Measurements from ENCODE around the gene CMIP.

Gene CMIP

DNA sequence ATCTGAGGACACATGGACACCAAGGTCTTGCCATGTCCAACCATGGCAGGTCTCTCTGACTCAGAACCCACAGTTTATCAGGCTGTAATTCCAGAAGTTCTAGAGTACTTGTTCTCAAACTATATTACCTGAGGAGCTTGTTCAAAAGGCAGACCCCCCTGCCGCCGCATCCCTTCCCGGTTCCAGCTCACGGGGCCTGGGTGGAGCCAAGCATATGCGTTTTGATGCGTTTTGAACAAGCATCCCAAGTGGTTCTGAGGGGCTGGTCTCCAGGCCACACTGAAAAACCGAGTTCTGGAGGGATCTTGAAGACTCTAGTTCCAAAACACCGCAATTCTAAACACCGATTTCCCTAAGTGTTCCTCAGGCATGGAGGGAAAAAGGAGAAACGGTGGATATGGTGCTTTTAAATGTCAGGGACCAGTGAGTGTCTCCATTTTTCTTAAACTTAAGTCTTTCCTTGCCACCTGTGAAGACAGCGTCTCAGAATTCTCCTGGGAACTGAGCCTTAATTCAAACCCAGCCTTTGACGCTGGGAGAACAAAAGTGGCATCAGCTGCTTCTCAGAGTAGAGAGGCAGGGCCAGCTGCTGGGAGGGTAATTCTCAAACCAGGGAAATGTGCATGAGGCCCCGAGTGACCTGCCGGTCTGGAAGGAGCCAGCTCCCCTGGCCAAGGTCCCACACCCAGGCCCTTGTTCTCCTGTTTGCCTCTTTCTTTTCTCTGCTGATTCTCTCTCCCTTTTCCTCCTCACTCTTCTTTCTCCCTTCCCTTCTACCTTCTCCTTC is 250.1 kb downstream of the CMIP start:
- no peak for DNase-seq

DNA sequence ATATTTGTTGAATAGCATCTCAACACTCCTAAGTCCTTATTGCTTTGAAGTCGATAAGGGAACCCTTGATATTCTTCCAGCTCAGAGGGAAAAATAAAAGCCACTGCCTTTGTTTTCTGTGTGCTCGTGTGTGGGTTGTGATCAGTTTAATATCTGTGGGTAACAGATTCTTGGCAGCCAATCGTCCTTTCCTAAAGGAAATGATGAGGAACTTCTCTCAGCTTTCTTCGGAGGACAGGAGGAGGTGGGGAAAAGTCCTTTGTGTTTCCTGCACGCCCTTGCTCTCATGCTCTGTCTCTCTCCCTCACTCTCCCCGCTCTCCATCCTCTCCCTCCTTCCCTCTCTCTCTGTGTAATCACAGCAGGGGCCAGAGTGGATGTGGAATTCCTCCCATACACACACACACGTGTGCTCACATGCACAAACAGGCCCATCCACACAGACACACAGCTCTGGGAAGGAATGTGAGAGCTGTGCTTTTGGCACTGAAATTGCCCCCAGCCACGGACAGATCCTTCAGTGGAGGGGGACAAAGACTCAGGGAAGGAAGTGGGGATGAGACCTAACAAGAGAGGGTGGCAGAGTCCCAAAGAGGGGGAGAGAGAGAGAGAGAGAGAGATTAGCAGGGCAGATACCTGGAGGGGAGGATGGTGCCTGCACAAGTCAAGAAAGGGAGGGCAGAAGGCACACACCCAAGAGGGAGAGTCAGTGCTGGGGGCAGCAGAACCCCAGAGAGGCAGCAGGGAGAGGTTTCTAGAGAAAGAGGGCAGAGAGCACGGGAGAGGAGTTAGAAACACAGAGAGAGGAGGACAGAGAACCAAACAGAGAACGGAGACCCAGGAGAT is 250.9 kb downstream of the CMIP start:
- no peak for DNase-seq

DNA sequence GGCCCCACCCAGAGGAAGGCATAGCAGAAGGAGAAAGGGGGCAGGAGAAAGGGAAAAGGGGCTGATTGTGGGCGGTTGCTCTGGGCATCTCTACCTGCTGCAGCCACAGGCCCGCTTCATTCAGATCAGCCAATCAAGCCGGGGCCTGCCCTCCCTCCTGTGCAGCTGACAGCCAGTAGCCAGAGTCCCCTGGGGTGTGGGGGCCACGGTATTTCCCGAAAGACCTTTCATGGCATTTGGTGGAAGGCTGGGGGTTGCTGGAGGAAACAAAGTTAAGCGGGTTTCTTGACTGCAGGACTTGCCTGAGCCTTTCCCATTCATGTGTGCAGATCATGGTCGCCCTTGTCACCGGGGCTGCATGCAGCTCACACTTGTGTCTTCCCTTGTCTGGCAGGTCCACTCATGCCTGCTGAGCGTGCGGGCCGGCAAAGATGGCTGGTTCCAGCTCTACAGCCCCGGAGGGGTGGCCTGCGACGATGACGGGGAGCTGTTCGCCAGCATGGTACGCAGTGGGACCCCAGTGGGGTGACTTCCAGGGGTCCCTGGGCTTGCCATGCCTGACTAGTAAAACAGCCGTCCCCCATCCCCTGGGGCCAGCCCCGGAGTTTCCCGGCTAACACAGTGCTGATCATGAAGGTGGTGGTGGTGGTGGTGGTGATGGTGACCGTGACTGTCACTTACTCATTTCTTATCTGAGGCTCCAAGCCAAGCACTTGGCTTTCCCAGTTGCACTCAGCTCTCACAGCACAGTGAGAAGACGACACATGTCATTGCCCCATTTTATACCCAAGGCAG is 251.8 kb downstream of the CMIP start:
- no peak for DNase-seq

DNA sequence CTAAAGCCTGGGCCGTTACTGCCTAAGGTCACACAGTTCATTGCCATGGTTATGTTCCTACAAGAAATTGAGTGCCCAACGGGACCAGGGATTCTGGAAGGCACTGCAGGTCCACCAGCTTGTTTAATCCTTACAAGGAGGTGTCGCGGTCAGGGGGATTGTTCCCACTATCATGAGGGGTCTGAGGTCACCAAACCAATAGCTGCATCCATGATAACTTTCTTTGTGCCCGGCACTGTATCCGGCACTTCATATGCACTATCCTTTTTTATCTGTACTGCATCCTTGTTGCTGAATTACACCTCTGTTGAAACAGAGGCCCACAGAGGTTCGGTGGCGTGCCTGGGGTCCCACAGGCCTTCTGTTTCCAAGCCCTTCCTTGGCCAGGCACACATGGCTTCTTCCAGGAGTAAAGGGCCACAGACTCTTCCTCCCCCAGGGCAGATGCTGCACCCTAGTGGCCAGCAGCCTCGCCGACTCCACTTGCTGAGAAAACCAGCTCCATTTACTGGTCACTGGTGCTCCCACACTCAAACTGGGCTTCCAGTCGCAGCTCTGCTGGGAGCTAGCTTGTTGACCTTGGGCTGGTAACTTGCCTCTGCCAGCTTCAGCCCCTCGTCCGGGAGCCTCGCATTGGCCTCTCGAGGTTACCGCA is 252.5 kb downstream of the CMIP start:
- peak; percentile 36 for DNase-seq

DNA sequence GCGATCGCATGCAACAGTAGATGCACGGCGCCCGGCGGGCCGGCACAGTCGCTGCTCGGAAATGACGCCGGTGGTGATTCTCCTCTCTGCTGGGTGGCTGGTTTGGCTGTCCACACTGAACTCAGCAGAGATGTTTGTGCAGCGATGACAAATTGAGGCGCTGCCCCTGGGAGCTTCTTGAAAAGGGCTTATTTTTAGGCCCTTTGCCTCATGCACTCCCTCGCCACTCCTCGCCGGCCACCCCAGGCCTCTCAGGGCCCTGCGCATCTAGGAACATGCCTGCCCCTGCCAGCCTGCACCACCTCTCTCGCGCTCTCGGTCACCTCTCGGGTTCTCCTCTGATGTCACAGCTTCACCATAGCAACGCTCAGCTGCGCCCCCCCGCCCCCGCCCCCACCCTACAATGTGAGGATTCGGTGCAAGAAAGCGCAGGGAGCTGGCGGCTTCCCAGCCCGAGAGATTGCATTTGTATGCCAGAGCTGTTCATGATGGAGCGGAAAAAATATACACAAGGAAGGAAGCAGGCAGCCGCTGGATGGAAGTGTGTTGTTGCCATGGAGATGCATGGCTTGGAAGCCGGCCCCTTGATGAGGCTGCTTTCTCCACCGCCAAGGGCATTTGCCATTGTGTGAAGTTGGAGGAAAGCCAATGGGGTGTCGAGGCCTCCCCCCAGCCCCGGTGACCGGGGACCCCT is 253.2 kb downstream of the CMIP start:
- no peak for DNase-seq

DNA sequence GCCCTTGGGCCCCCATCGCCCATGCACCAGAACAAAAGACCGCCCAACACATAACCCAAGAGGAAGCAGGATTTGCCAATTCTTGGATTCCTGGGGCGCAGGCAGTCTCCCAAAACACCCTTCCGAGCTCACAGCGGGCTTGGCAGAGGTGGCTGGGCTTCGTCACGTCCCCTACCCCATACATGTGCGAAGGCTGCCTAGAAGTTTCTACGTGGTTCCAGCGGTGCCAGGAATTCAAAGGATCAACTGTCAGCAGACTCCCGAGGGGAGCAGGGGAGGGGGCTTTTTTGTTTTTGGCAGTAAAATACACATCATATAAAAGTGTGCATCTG is 253.7 kb downstream of the CMIP start:
- DNase-seq = no peak

DNA sequence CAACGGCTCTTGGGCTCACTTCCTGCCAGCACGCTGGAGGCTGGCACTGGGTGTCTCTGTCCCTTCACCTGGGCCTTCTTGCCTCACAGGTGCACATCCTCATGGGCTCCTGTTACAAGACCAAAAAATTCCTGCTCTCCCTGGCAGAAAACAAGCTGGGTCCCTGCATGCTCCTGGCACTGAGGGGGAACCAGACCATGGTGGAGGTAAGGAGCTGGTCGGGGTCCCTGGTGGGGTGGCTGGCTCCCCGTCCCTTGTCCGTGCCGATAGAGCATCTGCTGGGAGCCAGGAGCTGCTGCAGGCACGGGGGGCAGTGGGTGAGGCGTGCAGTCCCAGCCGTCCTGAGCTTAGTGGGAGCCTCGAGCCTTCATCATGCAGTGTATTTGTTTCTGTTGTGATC is 255.0 kb downstream of the CMIP start:
- no peak for DNase-seq

DNA sequence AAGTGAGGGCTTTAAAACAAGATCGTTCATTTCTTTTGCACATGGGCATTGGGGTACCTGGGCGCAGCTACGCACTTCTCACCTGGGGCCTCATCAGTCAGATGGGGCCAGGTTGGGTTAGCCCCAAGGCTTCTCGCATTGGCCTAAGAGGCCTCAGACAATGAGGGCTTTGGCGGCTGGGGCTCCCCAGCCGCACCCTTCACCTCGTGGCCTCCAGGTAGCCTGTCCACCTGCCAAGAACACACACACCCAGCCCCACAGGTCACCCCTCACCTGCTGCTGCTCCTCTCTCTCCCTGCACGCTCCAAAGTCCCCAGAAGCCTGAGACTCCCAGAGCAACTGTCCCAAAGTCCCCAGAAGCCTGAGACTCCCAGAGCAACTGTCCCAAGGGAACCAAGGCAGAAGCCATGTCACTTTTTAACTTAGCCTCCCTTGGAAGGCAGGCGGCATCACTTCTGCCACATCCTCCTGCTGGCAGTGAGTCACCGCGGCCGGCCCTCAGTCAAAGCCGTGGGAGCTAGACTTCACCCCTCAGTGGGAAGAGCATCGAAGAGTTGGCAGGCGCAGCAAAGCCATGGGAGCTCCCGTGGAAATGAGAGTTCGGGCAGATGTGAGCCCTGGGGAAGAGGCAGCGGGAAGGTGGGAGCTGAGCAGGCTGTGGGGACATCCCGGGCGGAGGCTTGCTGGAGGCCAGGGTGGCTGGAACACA is 255.6 kb downstream of the CMIP start:
- peak; percentile 21 for DNase-seq

DNA sequence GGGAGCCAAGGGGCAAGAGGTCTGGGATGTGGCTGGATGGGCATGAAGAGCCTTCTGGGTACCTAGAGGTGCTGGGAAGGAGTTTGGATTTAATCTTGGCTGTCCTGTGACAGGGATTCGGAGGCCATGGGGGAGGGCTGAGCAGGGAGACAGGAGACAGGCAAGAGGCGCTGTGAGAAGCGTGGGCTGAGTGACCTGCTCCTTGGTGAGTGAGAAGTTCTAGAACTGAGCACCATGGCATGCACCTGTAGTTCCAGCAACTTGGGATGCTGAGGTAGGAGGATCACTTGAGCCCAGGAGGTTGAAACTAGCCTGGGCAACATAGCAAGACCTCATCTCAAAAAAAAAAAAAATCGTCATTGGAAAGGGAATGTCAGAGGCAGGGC is 256.2 kb downstream of the CMIP start:
- DNase-seq = no peak

DNA sequence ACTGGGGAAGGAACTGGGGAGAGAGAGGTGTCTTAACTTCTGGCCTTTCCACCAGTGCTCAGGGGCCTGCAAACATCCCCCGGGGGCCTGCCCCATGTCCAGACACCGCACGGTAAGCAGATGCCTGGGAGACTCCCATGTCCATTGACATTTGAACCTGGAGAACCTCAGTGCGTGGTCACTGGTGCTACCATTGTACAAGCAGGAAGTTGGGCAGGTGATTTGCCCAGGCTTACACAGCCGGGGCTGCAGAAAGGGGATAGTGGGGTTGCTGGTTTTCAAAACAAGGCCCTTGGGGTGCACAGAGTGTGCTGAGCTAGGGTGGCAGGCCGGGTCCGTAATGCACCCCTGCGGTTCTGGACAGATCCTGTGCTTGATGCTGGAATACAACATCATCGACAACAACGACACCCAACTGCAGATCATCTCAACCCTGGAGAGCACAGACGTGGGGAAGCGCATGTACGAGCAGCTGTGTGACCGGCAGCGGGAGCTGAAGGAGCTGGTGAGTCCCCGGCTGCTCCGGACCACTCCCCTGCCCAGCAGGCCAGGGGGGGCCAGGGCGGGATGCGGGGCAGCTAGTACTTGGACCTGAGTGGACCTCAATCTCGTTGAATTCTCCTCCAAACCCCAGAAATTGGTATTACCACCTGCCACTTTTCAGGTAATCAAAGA is 256.8 kb downstream of the CMIP start:
- no peak for DNase-seq

DNA sequence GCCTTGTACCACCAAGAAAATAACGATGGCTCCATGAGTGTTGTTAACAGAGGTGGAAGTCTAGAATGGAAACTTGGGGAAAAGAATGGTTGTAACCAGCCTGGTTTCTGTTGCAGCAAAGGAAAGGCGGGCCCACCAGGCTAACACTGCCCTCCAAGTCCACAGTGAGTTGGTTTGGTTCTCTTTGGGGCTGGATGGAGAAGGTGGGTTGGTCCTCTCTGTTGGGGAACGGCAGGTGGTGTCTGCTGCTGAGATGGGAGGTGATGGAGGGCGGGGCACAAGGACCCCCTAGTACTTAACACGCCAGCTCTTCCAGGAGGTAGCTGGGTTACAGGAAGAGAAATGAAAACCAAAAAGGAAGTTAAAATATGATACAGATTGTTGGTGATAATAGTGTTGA is 257.9 kb downstream of the CMIP start:
- DNase-seq = no peak

DNA sequence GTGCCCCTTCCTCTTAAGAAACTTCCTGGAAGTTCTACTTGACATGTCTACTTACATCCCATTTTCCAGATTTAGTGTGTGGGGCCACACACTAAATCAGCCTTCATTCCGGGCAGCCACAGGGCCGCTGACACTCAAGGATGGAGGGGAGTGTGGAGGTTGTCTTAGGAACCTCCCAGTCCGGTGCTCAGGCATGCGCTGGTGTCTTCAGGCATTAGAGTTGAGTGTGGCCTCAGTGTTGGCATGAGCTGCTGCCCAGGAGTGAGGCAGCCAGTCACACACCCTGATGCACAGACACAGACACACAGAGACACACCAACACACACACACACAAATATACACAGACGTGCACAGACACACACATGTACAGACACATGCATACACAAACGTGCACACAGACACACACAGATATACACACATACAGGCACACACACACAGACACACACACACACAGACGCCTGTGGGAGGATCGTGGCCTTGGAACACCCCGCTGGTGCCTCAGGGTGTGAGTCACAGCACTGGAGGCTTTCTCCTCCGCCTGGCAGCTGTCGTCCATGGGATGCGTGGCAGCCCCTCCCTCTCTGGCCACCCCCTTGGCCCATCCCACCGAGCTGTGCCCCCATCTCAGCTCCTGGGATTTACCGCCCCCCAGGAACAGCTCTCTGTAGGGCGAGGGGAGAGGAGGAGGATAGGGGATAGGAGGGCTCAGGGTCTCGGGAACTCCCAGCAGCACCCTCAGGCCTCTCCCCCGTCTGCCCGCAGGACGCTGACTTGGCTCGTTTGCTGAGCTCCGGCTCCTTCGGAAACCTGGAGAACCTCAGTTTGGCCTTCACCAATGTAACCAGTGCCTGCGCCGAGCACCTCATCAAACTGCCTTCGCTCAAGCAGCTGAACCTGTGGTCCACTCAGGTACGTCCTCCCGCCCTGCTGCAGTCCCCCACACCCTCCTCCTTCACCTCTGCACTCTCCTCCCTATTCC is 258.9 kb downstream of the CMIP start:
- peak; percentile 91 for DNase-seq

DNA sequence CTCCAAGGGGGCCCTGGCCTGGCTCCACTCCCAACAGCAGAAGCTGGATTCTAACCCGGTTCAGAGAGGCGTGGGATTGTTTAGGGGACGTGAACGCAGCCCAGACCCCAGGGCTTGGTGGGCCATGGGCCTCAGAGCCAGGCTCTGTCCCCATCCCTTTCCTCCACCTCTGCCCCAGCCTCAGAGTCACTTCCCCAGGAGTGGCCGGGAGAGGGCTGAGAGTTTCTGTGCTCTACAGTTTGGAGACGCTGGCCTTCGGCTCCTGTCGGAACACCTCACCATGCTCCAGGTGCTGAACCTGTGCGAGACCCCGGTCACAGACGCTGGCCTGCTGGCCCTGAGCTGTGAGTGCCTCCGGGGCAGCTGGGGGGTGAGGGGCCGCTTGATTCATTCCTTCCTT is 260.7 kb downstream of the CMIP start:
- DNase-seq = no peak

DNA sequence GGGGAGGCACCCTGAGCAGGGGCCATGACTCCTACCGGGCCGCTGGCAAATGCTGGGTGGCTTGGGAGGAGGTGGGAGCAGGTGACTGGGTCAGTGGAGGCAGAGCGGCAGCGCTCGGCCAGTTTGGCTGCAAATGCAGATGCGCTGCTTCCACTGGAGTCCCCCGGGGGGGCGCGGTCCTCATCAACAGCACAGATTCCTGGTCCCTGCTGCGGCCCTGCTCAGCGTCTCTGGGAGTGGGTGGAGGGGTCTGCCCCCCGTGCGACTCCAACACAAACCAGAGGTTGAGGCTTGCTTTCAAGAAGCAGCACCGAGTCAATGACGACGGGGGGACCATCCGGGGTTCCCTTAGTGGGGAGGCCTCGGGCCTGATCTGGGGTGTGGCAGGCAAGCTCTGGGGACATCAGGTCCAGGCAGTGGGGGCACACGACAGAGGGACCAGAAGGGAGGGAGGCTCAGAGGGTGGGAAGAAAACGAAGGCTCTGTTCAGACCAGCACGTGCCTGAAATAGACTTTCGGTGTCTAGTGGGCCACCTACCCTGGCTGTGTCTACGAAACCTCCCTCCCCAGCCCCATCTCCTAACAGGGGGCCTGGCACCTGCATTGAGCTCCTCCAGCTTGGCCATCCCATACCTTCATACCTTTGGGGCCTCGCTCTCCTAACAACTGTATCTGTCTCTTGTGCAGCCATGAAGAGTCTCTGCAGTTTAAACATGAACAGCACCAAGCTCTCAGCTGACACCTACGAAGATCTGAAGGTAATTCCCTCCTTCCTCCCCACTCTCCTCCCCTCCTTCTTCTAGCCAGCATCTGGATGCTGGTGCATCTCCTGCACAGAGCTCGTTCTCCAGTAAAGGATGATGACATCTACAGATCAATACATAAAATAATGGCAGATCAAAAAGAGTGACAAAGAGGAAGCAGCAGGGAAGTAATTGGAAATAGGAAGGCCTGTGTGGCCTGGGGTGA is 262.0 kb downstream of the CMIP start:
- no peak for DNase-seq

DNA sequence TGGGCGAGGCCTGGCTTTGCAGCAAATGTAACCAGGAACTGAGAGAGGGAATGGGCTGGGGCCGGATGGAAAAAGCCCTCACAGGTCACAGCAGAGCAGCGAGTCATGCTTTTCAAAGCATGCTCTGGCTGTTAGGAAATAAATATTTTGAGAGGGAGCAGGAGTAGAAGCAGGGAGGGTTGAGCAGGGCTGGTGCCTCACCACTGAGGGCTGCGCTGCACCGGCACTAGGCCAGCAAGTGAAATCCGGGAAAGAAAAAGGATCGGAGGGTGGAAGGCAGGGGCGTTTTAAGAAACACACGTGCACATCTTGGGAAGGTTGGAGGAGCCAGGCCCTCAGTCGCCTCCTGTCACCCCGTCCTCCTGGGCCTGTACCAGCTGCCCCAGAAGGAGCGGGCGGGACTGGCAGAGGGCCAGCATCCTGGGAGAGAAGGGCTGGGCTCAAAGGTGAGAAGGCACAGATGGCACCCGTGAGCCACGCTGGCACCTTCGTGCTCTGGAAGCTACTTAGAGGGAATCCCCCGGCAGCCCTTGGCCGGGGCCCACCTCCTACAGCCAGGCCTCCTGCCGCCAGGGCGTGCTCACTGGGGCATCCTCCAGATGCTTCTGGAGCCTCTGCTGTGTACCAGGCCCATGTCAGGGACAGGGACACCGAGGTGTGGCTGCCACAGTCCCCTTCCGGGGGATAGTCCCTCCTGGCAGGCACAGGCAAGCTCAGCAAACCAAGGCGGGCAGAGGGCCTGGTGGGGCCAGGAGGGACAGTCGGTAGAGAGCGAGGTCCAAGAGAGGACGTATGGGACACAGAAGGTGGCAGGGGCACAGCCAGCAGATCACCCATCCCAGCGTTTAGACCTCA is 263.0 kb downstream of the CMIP start:
- peak; percentile 28 for DNase-seq

DNA sequence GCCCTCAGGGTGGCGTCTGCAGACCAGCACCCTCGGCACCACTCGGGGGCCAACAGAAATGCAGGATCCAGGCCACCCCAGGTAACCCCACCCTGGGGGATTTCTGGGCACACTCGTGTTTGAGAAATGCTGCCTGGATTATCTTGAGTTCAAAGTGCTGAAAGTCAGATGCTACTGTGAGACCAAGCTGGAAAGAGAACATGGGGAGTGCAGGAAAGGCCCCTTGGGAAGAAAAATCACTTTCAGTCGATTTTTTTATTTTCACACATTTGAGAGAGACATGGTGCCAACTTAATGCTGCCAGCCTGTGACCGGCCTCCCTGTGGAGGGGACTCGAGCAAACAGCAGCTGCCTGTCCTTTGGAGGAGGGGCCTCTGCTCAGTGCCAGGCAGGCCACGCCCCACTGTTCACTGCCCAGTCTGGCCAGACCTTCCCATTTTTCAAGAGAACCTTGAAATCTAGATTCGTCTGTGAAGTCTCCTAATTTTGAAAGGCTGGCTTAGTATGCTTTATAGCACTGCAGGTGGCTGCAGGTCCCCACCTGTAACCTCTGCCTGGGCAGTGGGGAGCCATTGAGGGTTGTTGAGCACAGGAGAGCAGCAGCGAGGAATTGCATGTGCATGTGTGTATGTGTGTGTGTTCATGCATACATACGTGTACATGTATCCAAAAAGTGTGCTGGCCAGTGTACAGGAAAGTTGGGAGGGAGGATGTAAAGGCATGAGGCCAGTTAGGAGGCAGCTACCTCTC is 263.8 kb downstream of the CMIP start:
- no peak for DNase-seq
